Measurements from ENCODE around the gene DMBT1.

Gene DMBT1

GRCh38 chr10:122560279-122560804 is at the start of gene DMBT1:
DMBT1 (plus strand) TSS chr10:122560754; CDS start chr10:122560771, 17 bp downstream.
- ATAC-seq (no peak), DNase-seq (no peak)

- no peak for DNase-seq
These were observed 47.5 kb upstream of the DMBT1 start for GRCh38 chr10:122513053-122513452.

GRCh38 chr10:122514045-122514840 is 46.3 kb upstream of the DMBT1 start:
- no peak for DNase-seq
- ATAC-seq = no peak

More at GRCh38 chr10:122513053-122513452, 47.5 kb upstream of the DMBT1 start:
- ATAC-seq = no peak

- ATAC-seq (no peak), DNase-seq (no peak)
These were observed 45.5 kb upstream of the DMBT1 start for GRCh38 chr10:122515022-122515424.

- ATAC-seq (peak; percentile 80), DNase-seq (peak; percentile 71)
These were observed 44.8 kb upstream of the DMBT1 start for GRCh38 chr10:122515588-122516231.

- DNase-seq (no peak), ATAC-seq (no peak)
These were observed 43.8 kb upstream of the DMBT1 start for GRCh38 chr10:122516734-122517133.

GRCh38 chr10:122519144-122519543 is 41.4 kb upstream of the DMBT1 start:
- no peak for DNase-seq
- no peak for ATAC-seq

- ATAC-seq = no peak
These were observed 40.7 kb upstream of the DMBT1 start for GRCh38 chr10:122519873-122520272.

GRCh38 chr10:122521011-122521410 is 39.5 kb upstream of the DMBT1 start:
- DNase-seq (no peak), ATAC-seq (no peak)

More at GRCh38 chr10:122519873-122520272, 40.7 kb upstream of the DMBT1 start:
- DNase-seq = no peak

- no peak for DNase-seq
- no peak for ATAC-seq
These were observed 35.7 kb upstream of the DMBT1 start for GRCh38 chr10:122524811-122525210.

- DNase-seq (no peak), ATAC-seq (no peak)
These were observed 34.8 kb upstream of the DMBT1 start for GRCh38 chr10:122525788-122526187.

GRCh38 chr10:122526892-122527291 is 33.7 kb upstream of the DMBT1 start:
- DNase-seq (no peak), ATAC-seq (no peak)

- ATAC-seq = no peak
- no peak for DNase-seq
These were observed 30.4 kb upstream of the DMBT1 start for GRCh38 chr10:122530177-122530576.

GRCh38 chr10:122531261-122531660 is 29.3 kb upstream of the DMBT1 start:
- ATAC-seq = no peak
- no peak for DNase-seq

GRCh38 chr10:122531939-122532338 is 28.6 kb upstream of the DMBT1 start:
- no peak for DNase-seq
- no peak for ATAC-seq

- no peak for DNase-seq
- ATAC-seq = no peak
These were observed 27.8 kb upstream of the DMBT1 start for GRCh38 chr10:122532601-122533296.

- DNase-seq = no peak
- no peak for ATAC-seq
These were observed 23.0 kb upstream of the DMBT1 start for GRCh38 chr10:122537545-122537944.

GRCh38 chr10:122541541-122542002 is 19.0 kb upstream of the DMBT1 start:
- DNase-seq = no peak
- peak; percentile 36 for ATAC-seq

- DNase-seq (no peak), ATAC-seq (no peak)
These were observed 16.7 kb upstream of the DMBT1 start for GRCh38 chr10:122543676-122544445.

- no peak for DNase-seq
- ATAC-seq = no peak
These were observed 16.1 kb upstream of the DMBT1 start for GRCh38 chr10:122544493-122544892.

- no peak for DNase-seq
- ATAC-seq = no peak
These were observed 14.3 kb upstream of the DMBT1 start for GRCh38 chr10:122546242-122546641.
